K562 (cell line): ENCODE measurements around the gene RCE1. TPM values are rescaled to one million over a fixed set of nuclear protein-coding genes. Genes with fewer than 3 reads are reported as not detected.

ENCODE experiments used
- ATF1 ChIP-seq, 2 experiments: fragments of 450-650 bp in 1 of 2; IDR thresholded peaks; 2 replicates each; pipeline ENCODE4 v1.6.1; 2016; ENCODE audit warnings: missing compliant biosample characterization in 1 of 2, missing genetic modification characterization in 1 of 2
- ATF2 ChIP-seq: sonication (generic); formaldehyde crosslinking; IDR thresholded peaks from 2 replicates; pipeline ENCODE4 v1.8.1; 2022; ENCODE audit warnings: missing genetic modification reagents
- CBX2 ChIP-seq: fragments of 200-600 bp; sonication (generic); IDR thresholded peaks from one replicate; pipeline ENCODE4 v1.6.1; 2012; ENCODE audit warnings: mild to moderate bottlenecking, low read length, inconsistent platforms; ENCODE audit not compliant: insufficient read depth, poor library complexity, severe bottlenecking
- COPS2 ChIP-seq: fragments of 450-650 bp; conservative IDR thresholded peaks from 2 replicates; pipeline ENCODE4 v1.6.1; 2016; ENCODE audit warnings: mild to moderate bottlenecking, moderate library complexity
- FOXK2 ChIP-seq, 2 experiments: fragments of 450-650 bp; IDR thresholded peaks in 1 of 2; conservative IDR thresholded peaks in 1 of 2; 2 replicates each; pipeline ENCODE4 v1.6.1; 2016; ENCODE audit warnings: low read depth in 2 of 2, mild to moderate bottlenecking in 1 of 2
- HMGXB4 ChIP-seq: sonication (generic); formaldehyde crosslinking; IDR thresholded peaks from 2 replicates; pipeline ENCODE4 v1.8.1; 2023; ENCODE audit warnings: mild to moderate bottlenecking, missing genetic modification reagents
- L3MBTL2 ChIP-seq: fragments of 450-650 bp; IDR thresholded peaks from 2 replicates; pipeline ENCODE4 v1.6.1; 2016; ENCODE audit warnings: mild to moderate bottlenecking, moderate library complexity
- MYBL2 ChIP-seq, 2 experiments: fragments of 450-650 bp in 1 of 2; sonication (generic) in 1 of 2; formaldehyde crosslinking in 1 of 2; IDR thresholded peaks; 2 replicates each; pipeline versions ENCODE4 v1.6.1 to v1.8.1; 2017 to 2022; ENCODE audit warnings: borderline replicate concordance in 1 of 2, inconsistent platforms in 1 of 2, low read depth in 1 of 2, mild to moderate bottlenecking in 1 of 2, missing genetic modification reagents in 1 of 2, moderate library complexity in 1 of 2
- PTBP1 ChIP-seq: fragments of 200-400 bp; formaldehyde crosslinking; IDR thresholded peaks from 2 replicates; pipeline ENCODE4 v1.6.1; 2017; ENCODE audit warnings: low read depth, low read length
- RBFOX2 ChIP-seq: fragments of 200-400 bp; formaldehyde crosslinking; IDR thresholded peaks from 2 replicates; pipeline ENCODE4 v1.6.1; 2017; ENCODE audit warnings: low read depth, mild to moderate bottlenecking, low read length, moderate library complexity
- RFX5 ChIP-seq: IDR thresholded peaks from 2 replicates; pipeline ENCODE4 v1.6.1; 2011; ENCODE audit warnings: low read depth, mild to moderate bottlenecking, improper control_type of control experiment, low read length
- TAF7 ChIP-seq: fragments of 450-650 bp; IDR thresholded peaks from 2 replicates; pipeline ENCODE4 v1.6.1; 2016; ENCODE audit warnings: missing genetic modification characterization, missing compliant biosample characterization
- ZNF134 ChIP-seq: fragments of 250-450 bp; sonication (Bioruptor Pico); conservative IDR thresholded peaks from 2 replicates; pipeline ENCODE4 v1.4.0; 2020
- polyA plus RNA-seq, 8 experiments: library from polyadenylated mRNA; depleted of rRNA in 4 of 8; stranded (reverse) in 5 of 8; unstranded in 3 of 8; fragments of >200 nt; fragmentation: Nextera tagmentation in 2 of 8; fragmentation: Illumina TruSeq in 1 of 8; extraction: Ambion mirVana in 2 of 8; extraction: Trizol in 1 of 8; gene quantifications; 2 replicates each; pipeline versions ENCODE4 v1.2.1 to v1.2.3, GENCODE V29; 2011 to 2014; ENCODE audit warnings: inconsistent platforms in 1 of 8, missing spikeins in 1 of 8
- total RNA-seq, 7 experiments: library from RNA; depleted of rRNA in 6 of 7; stranded (reverse); fragments of >200 nt in 6 of 7; fragmentation: Illumina TruSeq in 2 of 7; extraction: Trizol in 2 of 7; gene quantifications; 2 replicates each; pipeline versions ENCODE4 v1.2.1 to v1.2.3, GENCODE V29; 2011 to 2021; ENCODE audit warnings: low replicate concordance in 1 of 7
- TF ChIP-seq, protein P1 (sequence below): fragments of 450-650 bp; IDR thresholded peaks from 2 replicates; pipeline ENCODE4 v1.6.1; 2016
- TF ChIP-seq, protein P2 (sequence below): IDR thresholded peaks from 2 replicates; pipeline ENCODE4 v1.6.1; 2011; ENCODE audit not compliant: insufficient read length; ENCODE audit errors: extremely low read depth
- TF ChIP-seq, protein P3 (sequence below): fragments of 250-450 bp; sonication (Bioruptor Pico); IDR thresholded peaks from 2 replicates; pipeline ENCODE4 v1.4.0; 2020; ENCODE audit warnings: mild to moderate bottlenecking

The RCE1 gene
- total and polyA plus RNA-seq, 9 of the 15 experiments (the other 6 are each of a cell fraction or from before 2014, with no cell fraction given): 0.75 to 41.5 (median 15.1) TPM

- no peak for TF ChIP-seq HMGXB4
- TF ChIP-seq COPS2: no peak
- TF ChIP-seq TAF7 (tag): no peak
- no peak for TF ChIP-seq MYBL2 (IDR thresholded peaks at IDR 0.05; ENCODE audit: low read depth)
- no peak for TF ChIP-seq MYBL2 (CRISPR knock-in tag; IDR thresholded peaks at IDR 0.05; ENCODE audit: borderline replicate concordance)
- TF ChIP-seq, protein P1, sequence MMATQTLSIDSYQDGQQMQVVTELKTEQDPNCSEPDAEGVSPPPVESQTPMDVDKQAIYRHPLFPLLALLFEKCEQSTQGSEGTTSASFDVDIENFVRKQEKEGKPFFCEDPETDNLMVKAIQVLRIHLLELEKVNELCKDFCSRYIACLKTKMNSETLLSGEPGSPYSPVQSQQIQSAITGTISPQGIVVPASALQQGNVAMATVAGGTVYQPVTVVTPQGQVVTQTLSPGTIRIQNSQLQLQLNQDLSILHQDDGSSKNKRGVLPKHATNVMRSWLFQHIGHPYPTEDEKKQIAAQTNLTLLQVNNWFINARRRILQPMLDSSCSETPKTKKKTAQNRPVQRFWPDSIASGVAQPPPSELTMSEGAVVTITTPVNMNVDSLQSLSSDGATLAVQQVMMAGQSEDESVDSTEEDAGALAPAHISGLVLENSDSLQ: peak; percentile 78
- no peak for TF ChIP-seq FOXK2 (conservative IDR thresholded peaks at IDR 0.05 in 1 of 2, IDR thresholded peaks at IDR 0.05 in 1 of 2; ENCODE audit: low read depth in 2 of 2)
- no peak for TF ChIP-seq L3MBTL2
- TF ChIP-seq, protein P2, sequence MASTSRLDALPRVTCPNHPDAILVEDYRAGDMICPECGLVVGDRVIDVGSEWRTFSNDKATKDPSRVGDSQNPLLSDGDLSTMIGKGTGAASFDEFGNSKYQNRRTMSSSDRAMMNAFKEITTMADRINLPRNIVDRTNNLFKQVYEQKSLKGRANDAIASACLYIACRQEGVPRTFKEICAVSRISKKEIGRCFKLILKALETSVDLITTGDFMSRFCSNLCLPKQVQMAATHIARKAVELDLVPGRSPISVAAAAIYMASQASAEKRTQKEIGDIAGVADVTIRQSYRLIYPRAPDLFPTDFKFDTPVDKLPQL: peak; percentile 87
- TF ChIP-seq ZNF134 (CRISPR knock-in tag): no peak
- TF ChIP-seq, protein P3, sequence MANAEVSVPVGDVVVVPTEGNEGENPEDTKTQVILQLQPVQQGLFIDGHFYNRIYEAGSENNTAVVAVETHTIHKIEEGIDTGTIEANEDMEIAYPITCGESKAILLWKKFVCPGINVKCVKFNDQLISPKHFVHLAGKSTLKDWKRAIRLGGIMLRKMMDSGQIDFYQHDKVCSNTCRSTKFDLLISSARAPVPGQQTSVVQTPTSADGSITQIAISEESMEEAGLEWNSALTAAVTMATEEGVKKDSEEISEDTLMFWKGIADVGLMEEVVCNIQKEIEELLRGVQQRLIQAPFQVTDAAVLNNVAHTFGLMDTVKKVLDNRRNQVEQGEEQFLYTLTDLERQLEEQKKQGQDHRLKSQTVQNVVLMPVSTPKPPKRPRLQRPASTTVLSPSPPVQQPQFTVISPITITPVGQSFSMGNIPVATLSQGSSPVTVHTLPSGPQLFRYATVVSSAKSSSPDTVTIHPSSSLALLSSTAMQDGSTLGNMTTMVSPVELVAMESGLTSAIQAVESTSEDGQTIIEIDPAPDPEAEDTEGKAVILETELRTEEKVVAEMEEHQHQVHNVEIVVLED (CRISPR knock-in tag): no peak
- TF ChIP-seq RBFOX2: peak; percentile 47; the same call in 1 of the 2 replicates
- no peak for TF ChIP-seq PTBP1
- no peak for TF ChIP-seq ATF2
- TF ChIP-seq ATF1 (CRISPR knock-in tag; IDR thresholded peaks at IDR 0.05): no peak
- TF ChIP-seq ATF1 (tag; IDR thresholded peaks at IDR 0.05): no peak
- no peak for TF ChIP-seq CBX2
- no peak for TF ChIP-seq RFX5
Measured at GRCh38 chr11:66868082-66868725, 25.0 kb downstream of the RCE1 start (continued).
